Tibial nerve (tissue), 4 donors: Measurements from ENCODE around the gene CDH24. TPM values are rescaled to one million over a fixed set of nuclear protein-coding genes. Genes with fewer than 3 reads are reported as not detected.
"Not testable (repeated sequence)": the region's sequence is repeated elsewhere in the genome, so short reads cannot be mapped to it uniquely, and the experiment has no call there.

Source experiments
- DNase-seq, 2 donors: peaks; one replicate each; pipeline ENCODE4 v3.0.0-alpha.2; 2019; ENCODE audit warnings: low spot score in 2 of 2
- H3K27ac ChIP-seq, 4 donors: fragments of 200-600 bp; sonication (generic) in 3 of 4; one replicate each; pipeline ENCODE4 v1.5.1; 2017 to 2019; ENCODE audit warnings: mild to moderate bottlenecking in 1 of 4
- H3K27me3 ChIP-seq, 2 donors: fragments of 200-600 bp; sonication (generic) in 1 of 2; one replicate each; pipeline versions ENCODE4 v1.5.1 to v1.6.0; 2017 to 2019
- H3K36me3 ChIP-seq, 3 donors: fragments of 200-600 bp; sonication (generic); one replicate each; pipeline ENCODE4 v1.5.1; 2018 to 2019
- H3K4me1 ChIP-seq, 4 donors: fragments of 200-600 bp; sonication (generic) in 3 of 4; one replicate each; pipeline ENCODE4 v1.5.1; 2017 to 2019
- H3K4me3 ChIP-seq, 4 donors: fragments of 200-600 bp; sonication (generic) in 3 of 4; one replicate each; pipeline ENCODE4 v1.5.1; 2017 to 2019; ENCODE audit warnings: mild to moderate bottlenecking in 1 of 4, moderate library complexity in 1 of 4
- H3K9me3 ChIP-seq, 4 donors: fragments of 200-600 bp; sonication (generic) in 3 of 4; one replicate each; pipeline ENCODE4 v1.5.1; 2017 to 2019
- CTCF ChIP-seq, 5 experiments: fragments of 200-600 bp in 3 of 5; fragments of 450-650 bp in 2 of 5; sonication (generic) in 3 of 5; IDR thresholded peaks; one replicate each; pipeline ENCODE4 v1.5.1; 2016 to 2019; ENCODE audit warnings: antibody characterized with exemption in 5 of 5, mild to moderate bottlenecking in 3 of 5, moderate library complexity in 2 of 5
- EP300 ChIP-seq, 2 donors: sonication (generic); formaldehyde crosslinking; IDR thresholded peaks; one replicate each; pipeline ENCODE4 v1.6.1; 2017; ENCODE audit warnings: antibody characterized with exemption in 2 of 2, mild to moderate bottlenecking in 1 of 2
- POLR2A ChIP-seq, 2 donors: fragments of 450-650 bp; IDR thresholded peaks; one replicate each; pipeline ENCODE4 v1.6.1; 2017; ENCODE audit warnings: antibody characterized with exemption in 2 of 2, mild to moderate bottlenecking in 2 of 2, moderate library complexity in 2 of 2
- WGBS, 2 donors: methylation state at CpG; one replicate each; pipeline ENCODE4 v1.1.5; 2018; 5-methylcytosine and 5-hydroxymethylcytosine counted together
- total RNA-seq, 4 donors: library from RNA; depleted of rRNA; stranded (reverse); fragments of >200 nt; gene quantifications; one replicate each; pipeline ENCODE4 v1.1.0, GENCODE V29; 2016

Gene CDH24
- total RNA-seq, 4 donors from 2014 or later: 3.9 to 11.1 (median 6.0) TPM

GRCh38 chr14:23006188-23006534 is 51.2 kb downstream of the CDH24 start:
- DNase-seq: no peak
- WGBS, 2 donors: 44 to 60% methylated on average over 5 of the region's 5 CpGs
- Histone ChIP-seq H3K27me3 (no peaks in the 10 kb centered on the region), H3K27ac (peak overlapping the region; percentile 91 to 97 (median 96)), H3K9me3 (no peaks in the 10 kb centered on the region), H3K36me3 (no peaks in the 10 kb centered on the region), H3K4me3 (peak overlapping the region; percentile 78 to 90 (median 88)), H3K4me1 (peaks cover 0 to 34% (median 5%) of the 10 kb centered on the region in 4 donors)
- TF ChIP-seq POLR2A (IDR thresholded peaks at IDR 0.05) (no peak), CTCF (IDR thresholded peaks at IDR 0.05) (no peak)

GRCh38 chr14:23005451-23006187 is 51.7 kb downstream of the CDH24 start:
- peak overlapping the region in 3 of 4 donors; percentile 91 to 97 (median 96) for H3K27ac ChIP-seq
- no peaks in the 10 kb centered on the region for H3K27me3 ChIP-seq
- TF ChIP-seq EP300 (IDR thresholded peaks at IDR 0.05) (no peak), POLR2A (IDR thresholded peaks at IDR 0.05) (no peak), CTCF (IDR thresholded peaks at IDR 0.05) (no peak)
- peaks cover 0 to 33% (median 5%) of the 10 kb centered on the region in 4 donors for H3K4me1 ChIP-seq
- no peak for DNase-seq
- no peaks in the 10 kb centered on the region for H3K36me3 ChIP-seq
- WGBS, 2 donors: 70 to 72% methylated on average over 3 of the region's 3 CpGs
- H3K4me3 ChIP-seq: no peak overlapping the region
- no peaks in the 10 kb centered on the region for H3K9me3 ChIP-seq

GRCh38 chr14:23004274-23004673 is 53.0 kb downstream of the CDH24 start:
- not testable (repeated sequence) for DNase-seq, H3K9me3 ChIP-seq, H3K36me3 ChIP-seq, H3K27ac ChIP-seq, H3K4me3 ChIP-seq, H3K27me3 ChIP-seq
- 94 to 95% methylated on average over 4 of the region's 4 CpGs for WGBS, 2 donors
- H3K4me1 ChIP-seq: peaks cover 0 to 25% (median 5%) of the 10 kb centered on the region in 4 donors

GRCh38 chr14:23002592-23002991 is 54.7 kb downstream of the CDH24 start:
- peaks cover 0 to 11% (median 3%) of the 10 kb centered on the region in 4 donors for H3K4me1 ChIP-seq
- TF ChIP-seq POLR2A (IDR thresholded peaks at IDR 0.05) (no peak), CTCF (IDR thresholded peaks at IDR 0.05) (no peak), EP300 (IDR thresholded peaks at IDR 0.05) (no peak)
- peaks cover 0 to 17% (median 0%) of the 10 kb centered on the region in 3 donors for H3K36me3 ChIP-seq
- H3K27ac ChIP-seq: no peak overlapping the region
- H3K9me3 ChIP-seq: no peaks in the 10 kb centered on the region
- no peak for DNase-seq
- no peaks in the 10 kb centered on the region for H3K27me3 ChIP-seq
- H3K4me3 ChIP-seq: no peak overlapping the region
- WGBS, 2 donors: 76 to 94% methylated on average over 3 of the region's 3 CpGs

- Histone ChIP-seq H3K27me3 (no peaks in the 10 kb centered on the region), H3K27ac (no peak overlapping the region), H3K4me1 (peaks cover 0 to under 1% (median 0%) of the 10 kb centered on the region in 4 donors), H3K9me3 (no peaks in the 10 kb centered on the region), H3K4me3 (no peak overlapping the region), H3K36me3 (peaks cover 0 to 21% (median 0%) of the 10 kb centered on the region in 3 donors)
- no peak for TF ChIP-seq CTCF (IDR thresholded peaks at IDR 0.05)
- TF ChIP-seq EP300 (IDR thresholded peaks at IDR 0.05): no peak
- TF ChIP-seq POLR2A (IDR thresholded peaks at IDR 0.05): no peak
- 95 to 98% methylated on average over 2 of the region's 2 CpGs for WGBS, 2 donors
- DNase-seq: no peak
These were observed 56.5 kb downstream of the CDH24 start for GRCh38 chr14:23000860-23001259.
